Measurements from ENCODE around the gene ADAMTS2. TPM values are rescaled to one million over a fixed set of nuclear protein-coding genes. Genes with fewer than 3 reads are reported as not detected.
A peak's percentile ranks its signal among the peaks of the same experiment; 100 is the strongest.

Gene ADAMTS2
- total and polyA plus RNA-seq, 2 donors: 22.8 to 80.9 TPM

DNA sequence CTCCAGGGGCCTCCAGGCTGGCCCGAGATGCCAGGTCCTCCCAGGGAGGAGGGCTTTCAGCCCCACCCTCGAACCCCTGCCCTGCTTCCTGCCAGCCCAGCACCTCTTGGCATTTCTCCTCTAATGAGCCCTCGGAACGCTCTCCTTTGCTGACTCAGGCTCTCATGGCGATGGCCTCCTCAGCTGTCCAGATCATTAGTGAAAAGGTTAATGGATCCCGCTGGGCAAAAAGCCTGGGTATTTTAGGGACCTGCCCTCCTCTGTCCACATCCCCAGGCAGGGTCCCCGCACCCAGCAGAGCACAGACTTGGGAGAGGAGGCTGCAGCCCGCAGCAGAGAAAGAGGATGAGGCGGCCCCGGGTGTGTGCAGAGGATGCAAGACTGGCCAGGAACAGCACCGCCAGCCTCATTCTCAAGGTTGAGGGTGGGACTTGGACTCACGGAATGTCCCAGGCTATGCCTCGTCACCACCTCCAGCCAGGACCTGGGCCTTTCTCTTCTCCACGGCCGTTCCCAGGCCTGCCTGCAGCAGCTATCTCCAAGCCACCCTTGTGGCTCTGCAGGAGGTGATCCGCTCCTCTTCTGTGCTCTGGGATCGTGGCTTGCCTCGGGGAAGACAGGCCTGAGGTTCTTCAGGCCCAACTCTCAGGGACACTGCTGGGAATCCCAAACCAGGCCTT, 23.0 kb upstream of the ADAMTS2 start:
- H3K4me3 ChIP-seq (ENCODE audit: low read depth, low read length): no peak overlapping the region
- 90% methylated on average over 18 of the region's 18 CpGs for WGBS
- no peaks in the 10 kb centered on the region for H3K4me1 ChIP-seq (ENCODE audit: insufficient read depth)
- no peaks in the 10 kb centered on the region for H3K36me3 ChIP-seq (ENCODE audit: insufficient read depth)
- no peak for DNase-seq (ENCODE audit: extremely low spot score)
- no peak overlapping the region for H3K27ac ChIP-seq (ENCODE audit: low read depth)

DNA sequence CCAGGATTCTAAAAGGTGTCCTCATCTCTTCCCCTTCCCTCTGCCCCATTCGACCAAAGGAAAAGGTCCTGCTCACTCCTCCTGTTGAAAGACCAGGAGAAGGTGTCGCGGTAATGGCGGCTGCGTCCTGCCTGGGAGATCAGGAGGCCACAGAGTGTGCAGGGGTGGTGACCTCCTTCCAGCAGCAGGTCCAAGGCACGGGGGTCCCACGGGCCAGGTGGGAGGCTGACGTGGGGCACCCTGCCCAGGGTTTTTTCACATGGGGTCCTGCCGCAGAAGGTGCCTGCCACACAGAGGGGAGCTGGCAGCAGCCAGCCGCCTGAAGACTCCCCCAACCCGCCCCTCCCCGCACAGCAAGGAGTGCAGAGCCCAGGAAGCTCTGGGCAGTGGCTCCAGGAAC, 22.2 kb upstream of the ADAMTS2 start:
- H3K4me1 ChIP-seq (ENCODE audit: insufficient read depth): no peaks in the 10 kb centered on the region
- no peaks in the 10 kb centered on the region for H3K36me3 ChIP-seq (ENCODE audit: insufficient read depth)
- no peak overlapping the region for H3K27ac ChIP-seq (ENCODE audit: low read depth)
- DNase-seq (ENCODE audit: extremely low spot score): no peak
- 92% methylated on average over 12 of the region's 12 CpGs for WGBS
- H3K4me3 ChIP-seq (ENCODE audit: low read depth, low read length): no peak overlapping the region

DNA sequence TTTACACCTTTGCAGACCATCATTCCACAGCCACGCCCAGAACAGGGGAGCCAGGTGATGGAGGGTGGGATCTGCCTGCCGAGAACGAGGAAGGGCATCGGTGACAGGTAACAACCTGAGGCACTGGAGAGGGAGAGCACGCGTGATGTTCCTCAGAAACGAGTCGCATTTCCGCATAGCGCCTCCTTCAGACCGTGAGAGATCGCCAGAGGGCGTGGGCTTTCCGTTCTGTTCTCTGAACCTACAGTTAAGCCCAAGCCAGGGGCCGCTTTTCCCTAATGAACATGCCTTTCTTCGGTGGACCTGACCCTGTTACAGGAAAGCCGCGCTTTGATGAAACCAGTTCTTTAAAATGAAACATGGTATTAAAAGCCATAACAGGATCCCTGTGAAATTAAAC, 17.1 kb upstream of the ADAMTS2 start:
- no peak for DNase-seq (ENCODE audit: extremely low spot score)
- 86% methylated on average over 18 of the region's 18 CpGs for WGBS
- no peak overlapping the region for H3K27ac ChIP-seq (ENCODE audit: low read depth)
- H3K4me1 ChIP-seq (ENCODE audit: insufficient read depth): no peaks in the 10 kb centered on the region
- H3K36me3 ChIP-seq (ENCODE audit: insufficient read depth): no peaks in the 10 kb centered on the region
- no peak overlapping the region for H3K4me3 ChIP-seq (ENCODE audit: low read depth, low read length)

- 79% methylated on average over 16 of the region's 16 CpGs for WGBS
- H3K27ac ChIP-seq (ENCODE audit: low read depth): no peak overlapping the region
- no peak for DNase-seq (ENCODE audit: extremely low spot score)
Measured at GRCh38 chr5:179361037-179361603, 15.9 kb upstream of the ADAMTS2 start.

GRCh38 chr5:179357031-179357430, 11.8 kb upstream of the ADAMTS2 start:
- Histone ChIP-seq H3K27ac (ENCODE audit: low read depth) (peak overlapping the region; percentile 30), H3K4me3 (ENCODE audit: low read depth, low read length) (no peak overlapping the region)
- 31% methylated on average over 7 of the region's 7 CpGs for WGBS

More at GRCh38 chr5:179361037-179361603, 15.9 kb upstream of the ADAMTS2 start:
- no peaks in the 10 kb centered on the region for H3K4me1 ChIP-seq (ENCODE audit: insufficient read depth)
- H3K4me3 ChIP-seq (ENCODE audit: low read depth, low read length): no peak overlapping the region
- H3K36me3 ChIP-seq (ENCODE audit: insufficient read depth): no peaks in the 10 kb centered on the region

GRCh38 chr5:179355976-179356974, 11.0 kb upstream of the ADAMTS2 start:
- Histone ChIP-seq H3K36me3 (ENCODE audit: insufficient read depth) (no peaks in the 10 kb centered on the region), H3K4me3 (ENCODE audit: low read depth, low read length) (no peak overlapping the region), H3K27ac (ENCODE audit: low read depth) (peak overlapping the region; percentile 81), H3K4me1 (ENCODE audit: insufficient read depth) (no peaks in the 10 kb centered on the region)
- WGBS: 78% methylated on average over 11 of the region's 11 CpGs
- DNase-seq (ENCODE audit: extremely low spot score): no peak

More at GRCh38 chr5:179357031-179357430, 11.8 kb upstream of the ADAMTS2 start:
- no peaks in the 10 kb centered on the region for H3K4me1 ChIP-seq (ENCODE audit: insufficient read depth)
- H3K36me3 ChIP-seq (ENCODE audit: insufficient read depth): no peaks in the 10 kb centered on the region
- no peak for DNase-seq (ENCODE audit: extremely low spot score)

DNA sequence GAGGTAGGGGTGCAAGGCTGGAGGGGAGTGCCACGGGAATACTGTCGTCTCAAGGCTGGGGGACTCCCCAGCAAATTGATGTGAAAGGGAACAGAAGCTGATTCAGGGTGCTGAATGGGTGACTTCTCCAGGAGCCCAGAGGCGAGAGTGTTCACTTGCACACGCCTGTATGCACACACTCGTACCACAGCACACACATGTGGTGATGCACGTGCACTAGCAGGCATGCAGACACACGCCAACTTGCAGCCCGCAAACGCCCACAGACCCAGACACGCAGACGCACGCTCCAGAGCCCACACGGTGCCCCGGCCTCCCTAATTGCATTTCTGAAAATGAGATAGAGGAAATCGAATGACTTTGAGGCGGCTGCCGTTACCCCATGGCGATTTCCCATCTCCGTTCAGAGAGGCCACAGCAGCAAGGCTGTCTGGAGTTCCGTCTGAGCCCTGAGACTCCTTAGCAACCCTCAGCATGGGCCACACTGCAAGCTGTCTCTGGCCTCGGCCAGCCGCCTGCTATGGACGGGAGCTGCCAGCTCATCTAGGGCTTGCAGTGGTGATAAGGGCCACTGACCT, 9.1 kb upstream of the ADAMTS2 start:
- Histone ChIP-seq H3K36me3 (ENCODE audit: insufficient read depth) (no peaks in the 10 kb centered on the region), H3K4me3 (ENCODE audit: low read depth, low read length) (no peak overlapping the region), H3K27ac (ENCODE audit: low read depth) (no peak overlapping the region), H3K4me1 (ENCODE audit: insufficient read depth) (no peaks in the 10 kb centered on the region)
- DNase-seq (ENCODE audit: extremely low spot score): no peak
- WGBS: 87% methylated on average over 23 of the region's 23 CpGs

- WGBS: 73% methylated on average over 10 of the region's 10 CpGs
- Histone ChIP-seq H3K36me3 (ENCODE audit: insufficient read depth) (no peaks in the 10 kb centered on the region), H3K4me3 (ENCODE audit: low read depth, low read length) (no peak overlapping the region), H3K27ac (ENCODE audit: low read depth) (no peak overlapping the region), H3K4me1 (ENCODE audit: insufficient read depth) (no peaks in the 10 kb centered on the region)
- DNase-seq (ENCODE audit: extremely low spot score): no peak
Measured at GRCh38 chr5:179348843-179349242, 3.6 kb upstream of the ADAMTS2 start.

GRCh38 chr5:179348011-179348530, 2.8 kb upstream of the ADAMTS2 start:
- H3K36me3 ChIP-seq (ENCODE audit: insufficient read depth): no peaks in the 10 kb centered on the region
- no peak for DNase-seq (ENCODE audit: extremely low spot score)
- no peak overlapping the region for H3K27ac ChIP-seq (ENCODE audit: low read depth)
- 88% methylated on average over 15 of the region's 15 CpGs for WGBS
- no peaks in the 10 kb centered on the region for H3K4me1 ChIP-seq (ENCODE audit: insufficient read depth)
- no peak overlapping the region for H3K4me3 ChIP-seq (ENCODE audit: low read depth, low read length)

DNA sequence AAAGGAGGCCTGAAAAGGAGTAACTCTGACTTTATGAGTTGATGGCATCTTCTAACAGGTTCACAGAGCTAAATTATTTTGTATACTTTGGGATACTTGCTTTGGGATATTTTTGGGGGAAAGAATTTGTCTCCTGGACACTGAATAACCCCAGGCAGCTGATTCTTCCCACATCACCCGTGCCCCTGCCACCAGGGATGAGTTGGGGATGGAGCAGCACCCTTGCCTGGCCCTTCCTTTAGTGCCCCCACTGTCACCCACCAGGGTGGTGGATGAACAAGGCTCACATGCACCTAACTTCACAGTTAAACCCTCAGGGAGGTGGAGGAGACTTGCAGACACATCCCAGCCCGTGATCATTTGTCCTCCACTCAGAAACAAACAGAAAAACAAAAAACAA, 2.3 kb upstream of the ADAMTS2 start:
- 70% methylated on average over 2 of the region's 2 CpGs for WGBS
- no peak overlapping the region for H3K4me3 ChIP-seq (ENCODE audit: low read depth, low read length)
- H3K27ac ChIP-seq (ENCODE audit: low read depth): no peak overlapping the region
- no peaks in the 10 kb centered on the region for H3K36me3 ChIP-seq (ENCODE audit: insufficient read depth)
- DNase-seq (ENCODE audit: extremely low spot score): no peak
- no peaks in the 10 kb centered on the region for H3K4me1 ChIP-seq (ENCODE audit: insufficient read depth)

DNA sequence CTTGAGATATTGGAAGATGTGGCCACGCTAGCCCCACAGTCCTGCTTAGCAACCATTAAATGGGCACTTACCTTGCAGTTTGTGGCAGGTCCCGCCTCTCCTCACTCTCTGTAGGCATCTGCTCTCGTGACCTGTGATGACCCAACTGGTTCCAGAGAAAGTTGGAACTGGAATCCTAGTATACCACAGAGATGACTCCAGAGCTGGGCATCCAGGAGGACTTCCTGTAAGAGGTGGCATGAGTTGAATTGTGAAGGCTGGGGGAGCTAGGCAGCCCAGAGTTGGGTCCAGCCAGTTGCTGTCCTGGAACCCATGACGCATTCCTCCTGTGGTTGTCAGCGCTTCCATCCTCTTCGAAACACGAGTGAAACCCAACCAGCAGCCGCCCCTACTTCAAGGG, 1.6 kb upstream of the ADAMTS2 start:
- DNase-seq (ENCODE audit: extremely low spot score): no peak
- Histone ChIP-seq H3K36me3 (ENCODE audit: insufficient read depth) (no peaks in the 10 kb centered on the region), H3K27ac (ENCODE audit: low read depth) (no peak overlapping the region), H3K4me3 (ENCODE audit: low read depth, low read length) (no peak overlapping the region), H3K4me1 (ENCODE audit: insufficient read depth) (no peaks in the 10 kb centered on the region)
- WGBS: 94% methylated on average over 8 of the region's 8 CpGs

- Histone ChIP-seq H3K4me1 (ENCODE audit: insufficient read depth) (no peaks in the 10 kb centered on the region), H3K27ac (ENCODE audit: low read depth) (no peak overlapping the region), H3K4me3 (ENCODE audit: low read depth, low read length) (no peak overlapping the region), H3K36me3 (ENCODE audit: insufficient read depth) (no peaks in the 10 kb centered on the region)
- no peak for DNase-seq (ENCODE audit: extremely low spot score)
- WGBS: 73% methylated on average over 7 of the region's 7 CpGs
Measured at GRCh38 chr5:179346401-179346800, 1.1 kb upstream of the ADAMTS2 start.

- DNase-seq (ENCODE audit: extremely low spot score): no peak
- peak overlapping the region; percentile 74 for H3K4me3 ChIP-seq (ENCODE audit: low read depth, low read length)
- H3K27ac ChIP-seq (ENCODE audit: low read depth): no peak overlapping the region
Measured at GRCh38 chr5:179345183-179345432, 153 bp downstream of the ADAMTS2 start.

More at GRCh38 chr5:179345183-179345432, 153 bp downstream of the ADAMTS2 start:
- H3K36me3 ChIP-seq (ENCODE audit: insufficient read depth): no peaks in the 10 kb centered on the region
- no peaks in the 10 kb centered on the region for H3K4me1 ChIP-seq (ENCODE audit: insufficient read depth)
- 0% methylated on average over 34 of the region's 36 CpGs for WGBS
